Mesenchymal stem cell (in vitro differentiated cells and primary cell): ENCODE measurements around the gene YJU2.
"Not testable (repeated sequence)": the region's sequence is repeated elsewhere in the genome, so short reads cannot be mapped to it uniquely, and the experiment has no call there.

Source experiments
- DNase-seq: peaks from one replicate; pipeline ENCODE4 v3.0.0-alpha.2; 2013
- H2AFZ ChIP-seq: one replicate; pipeline ENCODE4 v1.6.1; 2013; ENCODE audit warnings: low read depth, mild to moderate bottlenecking, control low read depth, inconsistent platforms, low read length, moderate library complexity
- H2AK5ac ChIP-seq: 2 replicates; pipeline ENCODE4 v1.6.1; 2013; ENCODE audit warnings: low read length, moderate library complexity, mild to moderate bottlenecking, inconsistent platforms; ENCODE audit not compliant: severe bottlenecking
- H2BK120ac ChIP-seq: one replicate; pipeline ENCODE4 v1.6.1; 2013; ENCODE audit warnings: low read depth, mild to moderate bottlenecking, inconsistent platforms, low read length, moderate library complexity
- H2BK12ac ChIP-seq, 2 experiments: one replicate each; pipeline ENCODE4 v1.6.1; 2013; ENCODE audit warnings: inconsistent platforms in 2 of 2, low read length in 2 of 2, mild to moderate bottlenecking in 2 of 2, moderate library complexity in 2 of 2, control low read depth in 1 of 2
- H2BK15ac ChIP-seq: one replicate; pipeline ENCODE4 v1.6.1; 2013; ENCODE audit warnings: mild to moderate bottlenecking, low read depth, inconsistent platforms; ENCODE audit not compliant: poor library complexity, severe bottlenecking
- H2BK5ac ChIP-seq: 2 replicates; pipeline ENCODE4 v1.6.1; 2013; ENCODE audit warnings: low read depth, mild to moderate bottlenecking, low read length, control low read depth, inconsistent platforms; ENCODE audit not compliant: poor library complexity, severe bottlenecking
- H3K14ac ChIP-seq, 2 experiments: one replicate each; pipeline ENCODE4 v1.6.1; 2013; ENCODE audit warnings: inconsistent platforms in 2 of 2, low read length in 2 of 2, control low read depth in 1 of 2, mild to moderate bottlenecking in 1 of 2, moderate library complexity in 1 of 2
- H3K18ac ChIP-seq, 2 experiments: one replicate each; pipeline ENCODE4 v1.6.1; 2013; ENCODE audit warnings: inconsistent platforms in 2 of 2, low read length in 2 of 2, control low read depth in 1 of 2, low read depth in 1 of 2, mild to moderate bottlenecking in 1 of 2
- H3K23ac ChIP-seq, 2 experiments: one replicate each; pipeline ENCODE4 v1.6.1; 2013; ENCODE audit warnings: inconsistent platforms in 2 of 2, low read length in 2 of 2, mild to moderate bottlenecking in 2 of 2, moderate library complexity in 2 of 2, control low read depth in 1 of 2
- H3K27ac ChIP-seq: 2 replicates; pipeline ENCODE4 v1.5.1; 2013; ENCODE audit warnings: mild to moderate bottlenecking, moderate library complexity, low read length, control low read depth, inconsistent platforms; ENCODE audit not compliant: poor library complexity, severe bottlenecking
- H3K27me3 ChIP-seq, 2 experiments: 2 replicates each; pipeline versions ENCODE4 v1.6.1 to v1.7.0; 2013; ENCODE audit warnings: low read length in 2 of 2, mild to moderate bottlenecking in 2 of 2, moderate library complexity in 2 of 2, control low read depth in 1 of 2, inconsistent platforms in 1 of 2; ENCODE audit not compliant: control insufficient read depth in 1 of 2, insufficient read depth in 1 of 2
- H3K36me3 ChIP-seq, 2 experiments: 2 replicates each; pipeline versions ENCODE4 v1.6.1 to v1.7.0; 2013; ENCODE audit warnings: low read length in 2 of 2, control low read depth in 1 of 2, inconsistent platforms in 1 of 2, low read depth in 1 of 2, mild to moderate bottlenecking in 1 of 2; ENCODE audit not compliant: insufficient read depth in 2 of 2, control insufficient read depth in 1 of 2
- H3K4ac ChIP-seq, 2 experiments: one replicate each; pipeline ENCODE4 v1.6.1; 2013; ENCODE audit warnings: inconsistent platforms in 2 of 2, low read length in 2 of 2, mild to moderate bottlenecking in 2 of 2, moderate library complexity in 2 of 2, control low read depth in 1 of 2, low read depth in 1 of 2
- H3K4me1 ChIP-seq: 2 replicates; pipeline ENCODE4 v1.6.1; 2013; ENCODE audit warnings: low read depth, low read length, control low read depth; ENCODE audit not compliant: control insufficient read depth, insufficient read depth
- H3K4me2 ChIP-seq: 2 replicates; pipeline ENCODE4 v1.6.1; 2013; ENCODE audit warnings: low read length, mild to moderate bottlenecking, inconsistent platforms; ENCODE audit not compliant: poor library complexity, severe bottlenecking
- H3K4me3 ChIP-seq, 2 experiments: 2 replicates each; pipeline versions ENCODE4 v1.5.1 to v1.7.0; 2013; ENCODE audit warnings: low read length in 2 of 2, mild to moderate bottlenecking in 2 of 2, control low read depth in 1 of 2, low read depth in 1 of 2; ENCODE audit not compliant: insufficient read depth in 1 of 2
- H3K79me1 ChIP-seq: replicated peaks from 2 replicates; pipeline ENCODE4 v1.6.1; 2013; ENCODE audit warnings: mild to moderate bottlenecking, control low read depth, low read length, inconsistent platforms; ENCODE audit not compliant: poor library complexity, severe bottlenecking
- H3K9ac ChIP-seq: 2 replicates; pipeline ENCODE4 v1.7.0; 2013; ENCODE audit warnings: mild to moderate bottlenecking, low read length, moderate library complexity
- H3K9me3 ChIP-seq: 2 replicates; pipeline ENCODE4 v1.7.0; 2013; ENCODE audit warnings: mild to moderate bottlenecking, low read length; ENCODE audit not compliant: control insufficient read depth
- H4K8ac ChIP-seq: one replicate; pipeline ENCODE4 v1.6.1; 2013; ENCODE audit warnings: inconsistent platforms, mild to moderate bottlenecking, low read length, moderate library complexity
- H4K91ac ChIP-seq: one replicate; pipeline ENCODE4 v1.6.1; 2013; ENCODE audit warnings: mild to moderate bottlenecking, low read length, inconsistent platforms
- WGBS: methylation state at CpG from one replicate; pipeline ENCODE4 v1.1.7; 2013; ENCODE audit warnings: mixed read lengths; 5-methylcytosine and 5-hydroxymethylcytosine counted together

Gene YJU2

DNA sequence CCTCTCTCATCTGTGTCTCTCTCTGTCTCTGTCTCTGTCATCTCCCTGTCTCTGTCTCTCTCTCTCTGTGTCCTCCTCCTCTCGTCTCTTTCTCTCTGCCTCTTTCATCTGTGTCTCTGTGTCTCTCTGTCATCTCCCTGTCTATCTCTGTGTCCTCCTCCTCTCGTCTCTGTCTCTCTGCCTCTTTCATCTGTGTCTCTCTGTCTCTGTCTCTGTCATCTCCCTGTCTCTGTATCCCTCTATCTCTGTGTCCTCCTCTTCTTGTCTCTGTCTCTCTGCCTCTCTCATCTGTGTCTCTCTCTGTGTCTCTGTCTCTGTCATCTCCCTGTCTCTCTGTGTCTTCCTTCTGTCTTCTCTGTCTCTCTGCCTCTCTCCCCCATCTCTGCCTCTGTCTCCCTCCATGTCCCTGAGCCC, 18.1 kb upstream of the YJU2 start:
- Histone ChIP-seq H3K9ac (no peak overlapping the region), H3K18ac (peak overlapping the region in 1 of 2 experiments; percentile 62), H2BK120ac (no peak overlapping the region), H3K79me1 (no peaks in the 10 kb centered on the region), H2AK5ac (peak overlapping the region; percentile 1), H3K4ac (no peak overlapping the region), H3K9me3 (no peaks in the 10 kb centered on the region), H2BK15ac (peak overlapping the region; percentile 37), H3K27me3 (peaks cover 0 to 43% of the 10 kb centered on the region in 2 experiments), H4K8ac (peak overlapping the region; percentile 63), H3K4me2 (peak overlapping the region; percentile 6), H3K27ac (peak overlapping the region; percentile 48), H3K4me3 (no peak overlapping the region), H4K91ac (no peak overlapping the region), H2AFZ (peak overlapping the region; percentile 86), H2BK5ac (no peak overlapping the region), H3K23ac (no peak overlapping the region), H3K36me3 (no peaks in the 10 kb centered on the region), H3K14ac (peak overlapping the region in 1 of 2 experiments; percentile 19), H3K4me1 (peaks cover 16% of the 10 kb centered on the region), H2BK12ac (peak overlapping the region in 1 of 2 experiments; percentile 6)
- 77% methylated on average over 2 of the region's 2 CpGs for WGBS
- DNase-seq = no peak

DNA sequence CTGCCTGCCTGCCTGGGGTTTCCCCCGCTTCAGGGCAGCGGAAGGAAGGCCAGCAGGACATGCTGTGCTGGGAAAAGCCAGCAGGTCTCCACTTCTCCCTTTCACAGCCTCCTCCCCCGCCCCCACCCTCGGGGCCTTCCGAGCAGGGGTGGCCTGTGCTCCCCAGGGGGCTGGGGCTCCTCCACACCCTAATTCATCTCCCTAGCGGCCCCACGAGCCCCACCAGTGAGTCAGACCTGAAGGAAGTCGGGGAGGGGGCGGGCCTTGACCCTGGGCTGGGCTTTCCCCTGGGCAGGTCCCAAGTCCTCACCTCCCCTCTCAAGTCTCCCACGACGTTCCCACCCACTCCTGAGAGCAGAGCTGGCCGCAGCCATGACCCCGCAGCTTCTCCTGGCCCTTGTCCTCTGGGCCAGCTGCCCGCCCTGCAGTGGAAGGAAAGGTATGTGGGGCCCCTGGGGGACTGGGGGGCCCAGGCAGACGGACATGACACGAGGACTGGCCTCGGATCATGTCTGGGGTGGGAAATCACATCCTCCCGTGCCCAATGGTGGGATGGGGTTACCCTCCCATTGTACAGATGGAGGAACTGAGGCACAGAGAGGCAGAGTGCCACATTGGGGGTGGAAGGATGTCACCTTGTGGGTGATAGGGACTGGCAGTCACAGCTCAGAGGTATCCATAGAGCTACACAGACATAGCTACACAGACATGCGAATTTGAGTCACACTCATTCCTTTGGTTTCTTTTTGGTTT, 17.5 kb upstream of the YJU2 start, which contains the start of gene EBI3:
Gene EBI3 (plus strand): TSS at position 345 of the 753 bp plus-strand sequence. CDS start 28 bp downstream, at position 373.
- Histone ChIP-seq H3K4ac (peak within 1 kb of the TSS in 1 of 2 experiments; percentile 58), H3K9ac (no peak within 1 kb of the TSS), H3K27ac (peak within 1 kb of the TSS; percentile 67), H3K14ac (peak within 1 kb of the TSS in 1 of 2 experiments; percentile 19), H4K8ac (peak within 1 kb of the TSS; percentile 63), H3K4me3 (peak within 1 kb of the TSS in 1 of 2 experiments; percentile 3), H3K4me2 (peak within 1 kb of the TSS; percentile 6), H2BK15ac (peak within 1 kb of the TSS; percentile 45), H2BK5ac (peak within 1 kb of the TSS; percentile 9), H4K91ac (peak within 1 kb of the TSS; percentile 5), H3K79me1 (no peaks in the 10 kb centered on the region), H2BK12ac (peak within 1 kb of the TSS; percentile 6 to 95), H3K27me3 (peaks cover 0 to 44% of the 10 kb centered on the region in 2 experiments), H3K9me3 (no peaks in the 10 kb centered on the region), H2AK5ac (peak within 1 kb of the TSS; percentile 67), H2AFZ (peak within 1 kb of the TSS; percentile 86), H3K23ac (no peak within 1 kb of the TSS), H3K18ac (peak within 1 kb of the TSS; percentile 17 to 75), H3K36me3 (peaks cover 0 to under 1% of the 10 kb centered on the region in 2 experiments), H3K4me1 (peaks cover 14% of the 10 kb centered on the region), H2BK120ac (no peak within 1 kb of the TSS)
- 24% methylated on average over 16 of the region's 19 CpGs for WGBS
- peak; percentile 80 for DNase-seq

DNA sequence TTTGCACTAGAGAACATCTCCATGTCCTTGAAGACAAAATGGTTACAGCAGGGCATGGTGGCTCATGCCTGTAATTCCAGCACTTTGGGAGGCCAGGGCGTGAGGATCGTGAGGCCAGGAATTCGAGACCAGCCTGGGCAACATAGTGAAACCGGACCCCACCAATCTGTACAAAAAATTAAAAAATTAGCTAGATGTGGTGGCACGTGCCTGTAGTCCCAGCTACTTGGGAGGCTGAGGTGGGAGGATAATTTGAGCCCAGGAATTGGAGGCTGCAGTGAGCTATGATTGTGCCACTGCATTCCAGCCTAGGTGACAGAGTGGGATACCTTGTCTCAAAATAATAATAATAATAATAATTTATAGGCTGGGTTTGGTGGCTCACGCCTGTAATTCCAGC, 16.6 kb upstream of the YJU2 start:
- Histone ChIP-seq H3K4me1 (peaks cover 13% of the 10 kb centered on the region), H3K27me3 (peaks cover 0 to 51% of the 10 kb centered on the region in 2 experiments), H2AK5ac (peak overlapping the region; percentile 67)
- not testable (repeated sequence) for H3K4me2 ChIP-seq, H4K8ac ChIP-seq, H4K91ac ChIP-seq, H3K79me1 ChIP-seq, H3K4me3 ChIP-seq, H3K14ac ChIP-seq, DNase-seq, H2BK15ac ChIP-seq, H2AFZ ChIP-seq, H2BK120ac ChIP-seq, H3K4ac ChIP-seq, H3K23ac ChIP-seq, H2BK5ac ChIP-seq, H2BK12ac ChIP-seq, H3K9me3 ChIP-seq, H3K18ac ChIP-seq, H3K9ac ChIP-seq, H3K36me3 ChIP-seq, H3K27ac ChIP-seq
- 95% methylated on average over 5 of the region's 6 CpGs for WGBS

DNA sequence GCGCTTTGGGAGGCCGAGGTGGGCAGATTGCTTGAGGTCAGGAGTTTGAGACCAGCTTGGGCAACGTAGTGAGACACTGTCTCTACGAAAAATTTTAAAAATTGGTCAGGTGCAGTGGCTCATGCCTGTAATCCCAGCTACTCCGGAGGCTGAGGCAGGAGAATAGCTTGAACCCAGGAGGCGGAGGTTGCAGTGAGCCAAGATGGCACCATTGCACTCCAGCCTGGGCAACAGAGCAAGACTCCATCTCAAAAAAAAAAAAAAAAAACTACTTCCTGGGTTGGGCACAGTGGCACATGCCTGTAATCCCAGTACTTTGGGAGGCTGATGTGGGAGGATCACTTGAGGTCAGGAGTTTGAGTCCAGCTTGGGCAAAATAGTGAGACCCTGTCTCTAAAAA, 15.4 kb upstream of the YJU2 start:
- H3K14ac ChIP-seq, H2BK12ac ChIP-seq, H3K4me2 ChIP-seq, H4K8ac ChIP-seq, H3K9ac ChIP-seq, H3K4ac ChIP-seq, H3K79me1 ChIP-seq, H2BK120ac ChIP-seq, H3K23ac ChIP-seq, H2AFZ ChIP-seq, DNase-seq, H3K36me3 ChIP-seq, H2BK15ac ChIP-seq, H3K27ac ChIP-seq, H2AK5ac ChIP-seq, H4K91ac ChIP-seq, H2BK5ac ChIP-seq, H3K4me3 ChIP-seq, H3K18ac ChIP-seq, H3K9me3 ChIP-seq: not testable (repeated sequence)
- Histone ChIP-seq H3K27me3 (peaks cover 0 to 49% of the 10 kb centered on the region in 2 experiments), H3K4me1 (peaks cover 13% of the 10 kb centered on the region)
- 94% methylated on average over 5 of the region's 6 CpGs for WGBS
